Measurements from ENCODE around the gene METTL13.
"Not testable (repeated sequence)": the region's sequence is repeated elsewhere in the genome, so short reads cannot be mapped to it uniquely, and the experiment has no call there.

METTL13 gene

DNA sequence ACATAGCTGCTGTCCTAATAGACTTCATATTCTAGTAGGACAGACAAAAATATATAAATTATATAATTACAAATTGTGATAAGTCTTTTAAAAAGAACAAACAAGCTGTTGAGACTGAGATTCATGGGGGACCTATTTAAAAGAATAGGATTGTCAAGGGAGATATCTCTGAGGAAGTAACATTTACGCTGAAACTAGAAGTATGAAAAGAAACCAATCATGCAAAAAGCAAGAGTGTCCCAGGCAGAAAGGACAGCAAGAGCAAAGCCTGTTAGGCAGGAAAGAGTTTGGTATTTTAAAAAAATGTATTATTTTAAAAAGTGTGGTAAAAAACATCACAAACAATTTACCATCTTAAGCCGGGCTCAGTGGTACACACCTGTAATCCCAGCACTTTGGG, 9.1 kb upstream of the METTL13 start:
- no peak for DNase-seq

DNA sequence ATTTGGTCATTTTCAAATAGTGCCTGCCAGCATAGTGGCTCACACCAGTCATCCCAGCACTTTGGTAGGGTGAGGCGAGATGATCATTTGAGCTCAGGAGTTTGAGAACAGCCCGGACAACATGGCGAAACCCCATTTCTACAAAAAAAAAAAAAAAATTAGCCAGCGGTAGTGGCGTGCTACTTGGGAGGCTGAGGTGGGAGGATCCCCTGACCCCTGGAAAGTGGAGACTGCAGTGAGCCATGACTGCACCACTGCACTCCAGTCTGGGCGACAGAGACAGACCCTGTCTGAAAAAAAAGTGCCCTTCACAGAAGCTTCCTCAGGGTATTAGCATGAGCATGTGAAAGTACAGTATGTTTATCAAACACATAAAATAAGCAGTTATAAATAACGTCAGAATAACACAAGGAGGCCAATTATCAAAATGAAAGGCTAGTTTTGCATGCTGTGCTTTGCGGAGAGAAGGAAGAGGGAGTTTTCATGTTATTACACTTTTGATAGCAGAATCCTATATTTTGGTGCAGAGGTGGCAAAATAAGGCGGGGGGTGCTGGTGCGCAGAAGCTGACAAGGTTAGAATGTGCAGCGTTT, 781 bp upstream of the METTL13 start:
- no peak for DNase-seq

DNA sequence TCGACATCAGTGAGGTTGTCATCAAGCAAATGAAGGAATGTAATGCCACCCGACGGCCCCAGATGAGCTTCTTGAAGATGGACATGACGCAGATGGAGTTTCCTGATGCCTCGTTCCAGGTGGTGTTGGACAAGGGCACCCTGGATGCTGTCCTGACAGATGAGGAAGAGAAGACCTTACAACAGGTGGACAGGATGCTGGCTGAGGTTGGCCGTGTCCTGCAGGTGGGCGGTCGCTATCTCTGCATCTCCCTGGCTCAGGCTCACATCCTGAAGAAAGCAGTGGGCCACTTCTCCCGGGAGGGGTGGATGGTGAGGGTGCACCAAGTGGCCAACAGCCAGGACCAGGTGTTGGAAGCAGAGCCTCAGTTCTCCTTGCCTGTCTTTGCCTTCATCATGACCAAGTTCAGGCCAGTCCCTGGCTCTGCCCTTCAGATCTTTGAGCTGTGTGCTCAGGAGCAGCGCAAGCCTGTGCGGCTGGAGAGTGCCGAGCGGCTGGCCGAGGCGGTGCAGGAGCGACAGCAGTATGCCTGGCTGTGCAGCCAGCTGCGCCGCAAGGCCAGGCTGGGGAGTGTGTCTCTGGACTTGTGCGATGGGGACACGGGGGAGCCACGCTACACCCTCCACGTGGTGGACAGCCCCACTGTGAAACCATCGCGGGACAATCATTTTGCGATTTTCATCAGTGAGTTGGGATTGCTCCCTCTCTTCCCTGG, 2.5 kb downstream of the METTL13 start:
- DNase-seq = no peak

DNA sequence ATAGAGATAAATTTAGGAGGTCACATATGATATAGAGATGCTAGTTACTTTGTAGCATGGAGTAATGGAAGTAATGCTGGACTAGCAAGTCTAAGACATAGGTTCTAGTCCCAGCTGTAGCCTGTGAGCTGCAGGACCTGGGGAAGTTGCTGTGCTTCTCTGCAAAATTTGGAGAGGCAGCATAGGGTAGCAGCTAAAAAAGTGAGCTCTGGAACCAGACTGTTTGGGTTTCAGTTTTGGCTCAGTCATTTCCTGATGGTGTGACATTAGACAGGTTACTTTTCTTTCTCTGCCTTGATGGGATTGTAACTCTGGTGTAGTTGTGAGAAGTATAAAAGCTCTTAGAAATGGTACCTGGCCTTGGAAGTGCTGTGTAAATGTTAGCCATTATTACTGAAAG, 3.3 kb downstream of the METTL13 start:
- DNase-seq = no peak

DNA sequence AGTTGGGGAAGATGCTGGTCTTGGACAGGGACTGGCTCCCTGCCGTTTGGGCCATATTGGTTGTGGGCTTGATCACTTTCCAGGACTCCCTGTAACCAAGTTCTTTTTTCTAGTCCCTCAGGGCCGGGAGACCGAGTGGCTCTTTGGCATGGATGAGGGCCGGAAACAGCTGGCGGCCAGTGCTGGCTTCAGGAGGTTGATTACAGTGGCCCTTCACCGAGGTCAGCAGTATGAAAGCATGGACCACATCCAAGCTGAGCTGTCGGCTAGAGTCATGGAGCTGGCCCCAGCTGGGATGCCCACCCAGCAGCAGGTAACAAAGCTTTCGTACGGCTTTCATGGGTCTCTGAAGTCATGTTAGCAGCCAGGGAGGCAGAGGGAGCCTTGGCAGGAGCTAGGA, 4.3 kb downstream of the METTL13 start:
- DNase-seq = no peak

DNA sequence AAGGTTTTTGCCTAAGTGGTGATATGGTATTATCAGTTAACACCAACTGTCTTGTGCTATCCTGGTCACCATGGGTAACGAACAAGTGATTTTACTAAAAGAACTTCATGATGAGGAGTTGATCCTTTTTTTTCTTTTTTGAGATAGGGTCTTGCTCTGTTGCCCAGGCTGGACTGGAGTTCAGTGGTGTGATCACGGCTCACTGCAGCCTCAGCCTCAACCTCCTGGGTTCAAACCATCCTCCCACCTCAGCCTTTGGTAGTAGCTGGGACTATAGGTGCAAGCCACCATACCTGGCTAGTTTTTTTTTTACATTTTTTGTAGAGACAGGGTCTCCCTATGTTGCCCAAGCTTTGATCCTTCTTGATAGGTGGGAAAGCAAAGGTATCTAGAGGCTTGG, 5.1 kb downstream of the METTL13 start:
- DNase-seq = no peak

DNA sequence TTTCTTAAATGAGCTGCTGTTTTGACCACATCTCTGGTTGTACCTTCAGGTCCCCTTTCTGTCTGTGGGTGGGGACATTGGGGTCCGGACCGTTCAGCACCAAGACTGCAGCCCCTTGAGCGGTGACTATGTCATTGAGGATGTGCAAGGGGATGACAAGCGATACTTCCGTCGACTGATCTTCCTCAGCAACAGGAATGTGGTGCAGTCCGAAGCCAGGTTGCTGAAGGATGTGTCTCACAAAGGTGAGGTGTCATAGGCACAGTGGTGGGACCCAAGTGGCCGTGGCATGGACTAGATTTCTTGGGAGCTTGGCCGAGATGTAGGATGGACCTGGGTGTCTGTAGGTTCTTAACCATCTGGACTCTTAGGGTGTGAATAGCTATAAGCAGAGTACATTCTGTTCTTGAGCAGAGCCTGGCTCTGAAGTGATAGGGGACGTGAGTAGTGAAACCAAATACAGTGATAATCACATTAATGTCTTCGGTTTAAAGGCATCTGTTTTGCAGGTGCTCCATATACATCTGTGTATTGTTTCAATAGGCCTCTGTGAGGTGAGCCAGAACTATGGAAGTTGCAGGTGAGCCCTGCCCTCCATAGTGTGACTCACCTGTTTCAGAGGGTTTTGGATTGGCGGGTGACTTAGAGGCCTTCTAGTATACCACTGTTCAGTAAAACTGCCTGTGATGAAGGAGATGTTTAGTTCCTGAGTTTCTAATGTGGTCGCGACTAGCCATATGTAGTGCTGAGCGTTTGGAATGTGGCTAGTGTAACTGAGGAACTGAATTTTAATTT, 6.4 kb downstream of the METTL13 start:
- no peak for DNase-seq

DNA sequence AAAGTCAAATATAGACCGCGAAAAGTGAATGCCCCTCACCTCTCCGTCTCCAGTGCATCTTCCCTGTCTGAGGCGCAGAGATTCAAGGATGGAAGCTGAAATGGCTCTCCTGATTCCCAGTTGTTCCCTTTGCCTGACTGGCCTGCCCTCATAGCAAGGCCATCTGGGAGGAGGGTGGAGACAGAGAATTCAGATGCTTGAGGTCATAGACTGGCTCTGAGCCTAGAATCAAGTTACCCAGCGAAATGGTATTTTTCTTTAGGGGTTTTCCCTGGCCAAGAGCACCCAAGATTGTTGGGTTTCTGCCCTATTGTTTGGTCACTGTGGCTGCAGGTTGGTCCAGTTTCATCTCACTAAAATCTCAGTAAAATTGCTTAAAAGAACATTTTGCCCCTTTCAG, 7.2 kb downstream of the METTL13 start:
- DNase-seq = peak; percentile 43

DNA sequence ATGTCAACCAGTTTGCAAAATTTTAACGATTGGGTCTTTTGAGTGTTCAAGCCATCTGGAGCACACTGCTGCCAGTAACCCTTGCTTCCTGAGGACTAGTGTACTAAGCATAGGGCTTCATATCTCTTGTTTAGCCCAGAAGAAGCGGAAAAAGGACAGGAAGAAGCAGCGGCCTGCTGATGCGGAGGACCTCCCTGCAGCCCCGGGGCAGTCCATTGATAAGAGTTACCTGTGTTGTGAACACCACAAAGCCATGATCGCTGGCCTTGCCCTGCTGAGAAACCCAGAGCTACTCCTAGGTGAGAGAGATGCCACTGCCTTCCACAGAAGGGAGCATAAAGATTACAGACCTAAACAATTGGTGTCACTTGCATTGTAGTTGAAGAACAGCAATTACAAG, 8.9 kb downstream of the METTL13 start:
- no peak for DNase-seq

DNA sequence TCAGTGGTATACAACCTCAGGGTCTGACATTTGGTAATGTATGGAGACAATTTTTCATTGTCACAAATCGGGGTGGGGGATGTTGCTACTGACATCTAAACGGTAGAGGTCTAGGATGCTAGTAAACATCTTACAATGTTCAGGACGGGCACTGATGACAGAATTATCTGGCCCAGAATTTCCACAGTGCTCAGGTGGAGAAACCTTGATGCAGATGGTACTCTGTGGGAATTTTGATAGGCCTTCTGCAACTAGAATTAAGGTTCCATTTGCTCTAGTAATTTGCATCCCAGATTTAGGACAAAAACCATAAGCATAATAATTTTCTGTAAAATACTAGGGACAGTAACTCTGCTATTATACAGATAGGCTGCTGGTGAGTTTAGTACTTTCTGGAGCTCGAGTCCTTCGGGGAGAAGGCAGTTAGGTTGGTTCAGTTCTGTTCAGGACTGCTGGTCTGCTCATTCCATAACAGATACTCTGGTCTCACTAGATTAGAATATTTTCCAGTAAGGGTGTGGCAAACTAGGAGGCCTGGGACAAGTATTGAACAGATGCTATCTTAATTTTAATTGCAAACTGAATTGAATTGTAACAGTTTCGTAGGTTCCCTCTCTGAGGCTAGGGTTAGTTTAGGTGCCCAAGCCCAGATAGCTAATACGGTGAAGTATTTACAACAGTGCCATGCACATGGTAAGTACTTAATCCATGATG, 11.4 kb downstream of the METTL13 start:
- no peak for DNase-seq

DNA sequence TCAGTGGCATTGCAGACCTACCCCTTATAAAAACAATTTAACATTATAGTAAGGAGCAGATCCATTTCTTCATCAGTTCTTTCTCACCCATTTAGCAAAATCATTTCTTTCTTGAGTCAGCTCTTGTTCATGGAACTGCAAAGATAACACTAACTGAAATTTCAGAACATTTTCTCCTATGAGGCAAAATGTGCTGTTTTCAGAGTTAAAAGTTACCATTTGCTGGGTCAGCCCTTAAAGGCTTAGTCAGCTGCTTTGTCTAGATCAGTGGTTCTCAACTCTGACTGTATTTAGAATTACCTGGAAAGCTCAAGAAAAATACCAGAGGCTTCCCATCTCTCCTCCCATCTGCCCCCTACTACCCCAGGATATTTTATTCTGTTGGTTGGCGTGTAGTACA, 12.2 kb downstream of the METTL13 start:
- no peak for DNase-seq

DNA sequence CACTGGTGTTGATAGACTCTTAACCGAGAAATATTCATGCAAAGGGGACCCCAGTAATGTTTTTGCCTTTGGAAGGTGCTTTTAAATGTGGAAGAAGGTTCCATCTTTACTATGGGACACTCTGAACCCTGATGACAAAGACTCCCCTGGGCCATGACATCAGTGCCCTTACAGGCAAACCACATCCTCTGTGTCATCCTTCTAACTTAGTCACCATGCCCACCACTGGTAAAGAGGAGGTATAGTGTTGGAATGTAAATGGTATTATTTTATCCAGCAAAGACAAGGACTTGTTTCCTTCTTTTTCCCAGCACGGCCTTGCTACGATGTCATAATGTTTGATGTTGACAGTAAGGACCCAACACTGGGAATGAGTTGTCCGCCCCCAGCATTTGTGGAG, 12.6 kb downstream of the METTL13 start:
- peak; percentile 15 for DNase-seq

DNA sequence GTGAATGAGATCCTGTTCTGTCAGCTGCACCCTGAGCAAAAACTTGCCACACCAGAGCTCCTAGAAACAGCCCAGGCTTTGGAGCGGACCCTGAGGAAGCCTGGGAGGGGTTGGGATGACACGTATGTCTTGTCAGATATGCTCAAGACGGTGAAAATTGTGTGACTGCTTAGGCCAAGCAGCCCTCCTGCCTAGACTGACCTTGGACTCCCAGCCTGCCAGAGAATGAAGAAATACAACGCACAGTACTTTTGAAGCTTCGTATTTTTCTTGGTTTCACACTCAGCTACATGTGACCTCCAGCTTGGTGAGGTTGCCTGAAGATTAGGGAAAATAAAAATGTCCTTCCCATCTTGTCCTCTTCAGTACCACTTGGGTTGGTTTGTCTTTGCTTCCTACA, 15.1 kb downstream of the METTL13 start:
- DNase-seq = no peak

DNA sequence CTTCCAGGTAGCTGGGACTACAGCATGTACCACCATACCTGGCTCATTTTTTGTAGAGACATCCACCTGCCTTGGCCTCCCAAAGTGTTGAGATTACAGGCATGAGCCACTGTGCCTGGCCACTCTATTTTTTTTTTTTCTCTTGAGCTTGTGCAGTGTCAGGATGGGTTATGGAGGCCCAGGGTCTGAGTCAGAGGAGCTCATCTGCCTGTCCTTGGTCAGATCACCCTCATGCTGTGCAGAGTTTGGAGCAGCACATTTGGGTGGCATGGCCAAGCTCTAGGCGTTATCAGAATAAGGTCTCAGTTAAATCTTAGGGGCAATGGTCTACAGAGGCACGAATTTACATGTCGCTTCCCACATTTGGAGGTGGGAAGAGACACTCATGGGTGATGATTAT, 16.9 kb downstream of the METTL13 start:
- DNase-seq = no peak

DNA sequence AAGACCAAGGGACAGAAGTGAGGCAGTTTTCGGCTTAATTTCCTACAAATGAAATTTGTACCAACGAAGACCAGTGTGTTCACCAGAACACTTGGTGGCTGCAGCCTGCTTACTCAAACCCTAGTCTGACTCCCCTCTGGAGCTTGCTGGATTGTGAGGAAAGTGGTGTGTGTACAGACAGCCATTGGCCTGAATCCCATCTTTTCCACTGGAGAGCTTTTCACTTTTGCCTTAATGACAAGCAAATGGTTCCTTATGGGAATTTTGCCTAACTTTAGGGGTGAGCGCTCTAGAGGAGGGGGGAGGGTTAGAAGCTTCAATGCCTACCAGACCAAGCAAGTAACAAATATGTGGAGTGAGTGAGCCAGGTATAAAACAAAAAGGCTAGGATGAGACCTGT, 17.3 kb downstream of the METTL13 start:
- DNase-seq = no peak

DNA sequence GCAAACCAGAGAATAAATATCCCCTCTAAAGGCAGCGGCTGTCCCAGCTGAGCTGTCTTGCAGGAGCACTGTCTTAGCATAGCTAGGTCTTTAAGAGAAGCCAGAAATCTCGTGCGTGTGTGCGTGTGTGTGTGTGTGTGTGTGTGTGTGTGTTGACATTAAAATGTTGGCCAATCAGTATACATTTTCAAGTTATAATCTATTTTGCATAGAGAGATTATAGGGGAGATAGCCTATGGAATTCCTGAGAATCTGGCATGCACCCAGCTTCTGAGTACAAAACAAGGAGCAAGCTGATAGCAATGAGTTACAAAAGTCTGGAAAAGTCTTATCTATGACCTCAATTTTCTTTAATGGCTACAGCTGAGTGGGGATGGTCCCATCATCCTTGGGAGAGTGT, 17.7 kb downstream of the METTL13 start:
- no peak for DNase-seq

DNA sequence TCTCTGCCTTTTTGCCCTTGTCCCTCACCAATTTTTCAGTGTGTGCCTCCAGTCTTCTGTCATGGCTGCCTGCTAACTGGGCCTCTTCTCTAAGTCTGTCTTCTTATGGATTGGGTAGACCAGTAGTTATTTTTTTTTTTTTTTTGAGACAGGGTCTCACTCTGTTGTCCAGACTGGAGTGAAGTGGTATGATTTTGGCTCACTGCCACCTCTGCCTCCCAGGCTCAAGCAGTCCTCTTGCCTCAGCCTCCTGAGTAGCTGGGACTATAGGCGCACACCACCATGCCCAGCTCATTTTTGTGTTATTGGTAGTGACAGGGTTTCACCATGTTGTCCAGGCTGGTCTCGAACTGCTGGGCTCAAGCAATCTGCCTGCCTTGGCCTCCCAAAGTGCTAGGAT, 18.2 kb downstream of the METTL13 start:
- not testable (repeated sequence) for DNase-seq

DNA sequence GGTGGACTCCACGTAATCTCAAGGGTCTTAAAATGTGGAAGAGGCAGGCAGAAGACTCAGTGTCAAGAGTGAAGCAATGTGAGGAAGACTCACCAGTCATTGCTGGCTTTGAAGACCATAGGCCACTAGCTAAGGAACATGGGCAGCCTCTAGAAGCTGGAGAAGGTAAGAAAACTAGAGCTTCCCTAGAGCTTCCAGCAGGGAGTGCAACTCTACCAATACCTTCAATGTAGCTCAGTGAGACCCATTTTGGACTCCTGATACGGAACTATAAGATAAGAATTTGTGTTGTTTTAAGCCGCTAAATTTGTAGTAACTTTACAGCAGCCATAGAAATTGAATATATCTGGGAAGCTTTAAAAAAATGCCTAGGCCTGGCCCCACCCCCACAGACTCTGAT, 18.9 kb downstream of the METTL13 start:
- no peak for DNase-seq

DNA sequence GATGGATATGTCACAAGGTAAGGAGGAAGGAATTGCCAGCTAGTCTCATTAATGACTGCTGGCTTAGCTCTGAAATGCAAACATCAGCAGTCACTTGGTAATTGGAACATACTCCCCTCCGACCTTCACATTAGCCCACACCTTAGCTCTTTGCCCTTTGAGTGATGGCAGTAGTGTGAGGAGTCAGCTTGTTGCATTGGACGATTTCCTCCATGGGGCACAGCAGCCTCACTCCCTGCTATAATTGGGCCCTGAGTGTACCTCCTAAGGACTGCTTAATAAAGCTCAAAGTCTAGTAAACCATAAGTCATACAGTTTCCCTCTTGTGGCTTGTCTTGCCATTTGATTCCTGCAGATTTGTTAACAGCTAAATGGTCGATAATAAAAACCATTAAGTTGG, 19.4 kb downstream of the METTL13 start:
- no peak for DNase-seq

DNA sequence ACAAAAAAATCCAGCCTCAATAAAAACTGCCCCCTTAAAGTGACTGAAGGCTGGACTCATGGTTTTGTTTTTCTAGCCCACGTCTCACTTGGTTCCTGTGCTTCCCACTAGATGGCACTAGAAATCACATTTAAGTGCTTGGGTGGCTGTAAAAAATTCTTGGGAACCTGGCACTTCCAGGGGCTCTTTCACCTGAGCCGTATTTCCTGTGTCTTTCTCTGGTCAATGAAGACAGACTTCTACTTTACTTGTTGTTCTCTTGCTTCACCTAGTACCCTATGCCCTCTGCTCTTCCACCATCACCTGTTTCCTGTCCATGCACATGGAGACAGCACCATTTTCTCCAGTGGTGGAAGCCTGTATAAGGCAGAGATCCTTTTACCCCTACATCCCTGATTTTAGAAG, 20.0 kb downstream of the METTL13 start:
- no peak for DNase-seq

DNA sequence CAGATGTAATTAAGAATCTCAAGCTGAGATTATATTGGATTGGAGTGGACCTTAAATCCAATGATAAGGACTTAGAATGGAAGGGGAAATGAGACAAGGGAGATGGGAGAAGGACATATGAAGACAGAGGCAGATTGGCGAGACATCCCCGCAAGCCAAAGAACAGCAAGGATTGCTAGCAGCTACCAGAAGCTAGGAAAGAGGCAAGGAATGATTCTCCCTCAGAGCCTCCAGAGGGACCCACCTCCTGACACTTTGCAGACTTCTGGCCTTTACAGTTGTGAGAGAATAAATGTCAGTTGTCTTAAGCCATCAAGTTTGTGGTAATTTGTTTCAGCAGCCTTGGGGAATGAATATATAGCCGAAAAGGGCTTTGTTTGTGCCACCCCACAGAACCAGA, 20.7 kb downstream of the METTL13 start:
- no peak for DNase-seq

DNA sequence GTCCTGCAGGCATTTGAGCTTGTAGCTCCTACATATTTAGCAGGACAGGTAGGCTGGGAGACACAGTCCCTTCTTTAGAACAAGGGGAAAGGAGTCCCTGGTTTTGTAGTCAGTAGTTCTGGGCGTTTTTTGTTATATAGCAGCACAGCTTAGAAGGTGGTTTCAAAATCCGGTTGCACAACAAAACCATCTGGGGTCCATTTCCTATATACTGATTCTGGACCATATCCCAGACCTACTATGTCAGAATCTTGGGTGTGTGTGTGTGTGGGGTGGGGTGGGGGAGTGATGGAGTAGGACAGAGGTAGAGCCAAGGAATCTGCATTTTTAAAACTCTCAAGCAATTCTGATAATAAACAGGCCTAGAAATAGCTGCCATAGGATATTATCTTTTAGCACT, 21.6 kb downstream of the METTL13 start:
- DNase-seq = no peak

DNA sequence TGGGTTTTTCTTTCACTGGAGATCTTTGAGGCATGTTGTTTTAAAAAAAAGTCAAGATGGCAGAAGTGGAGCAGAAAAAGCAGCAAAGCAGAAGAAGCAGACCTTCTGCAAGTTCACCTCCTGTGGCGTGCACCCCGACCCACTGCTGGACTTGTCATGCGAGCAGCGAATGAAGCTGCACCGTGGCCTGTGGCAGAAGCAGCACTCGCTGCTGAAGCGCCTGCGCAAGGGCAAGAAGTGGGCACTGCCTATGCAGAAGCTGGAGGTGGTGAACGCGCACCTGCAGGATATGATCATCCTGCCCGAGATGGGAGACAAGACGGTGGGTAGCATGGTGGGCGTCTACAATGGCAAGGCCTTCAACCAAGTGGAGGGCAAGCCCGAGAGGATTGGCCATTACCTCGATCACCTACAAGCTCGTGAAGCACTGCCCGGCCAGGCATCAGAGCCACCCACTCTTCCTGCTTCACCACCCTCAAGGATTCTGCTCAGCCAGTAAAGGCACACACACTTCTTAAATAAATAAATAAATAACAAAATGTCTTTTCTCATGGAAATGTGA, 22.1 kb downstream of the METTL13 start:
- no peak for DNase-seq

Data from amniotic stem cell (primary cell).